GM20000 (cell line): ENCODE measurements around the gene ATP5F1D.
"Not testable (repeated sequence)": the region's sequence is repeated elsewhere in the genome, so short reads cannot be mapped to it uniquely, and the experiment has no call there.

ENCODE experiments used
- DNase-seq: peaks from one replicate; pipeline ENCODE4 v3.0.0; 2012; ENCODE audit warnings: low spot score
- CTCF ChIP-seq: IDR thresholded peaks from 2 replicates; pipeline ENCODE4 v1.5.1; 2012; ENCODE audit warnings: mild to moderate bottlenecking, control low read depth; ENCODE audit errors: extremely low read depth, missing control alignments

The ATP5F1D gene

GRCh38 chr19:1241417-1242095 is at the start of gene ATP5F1D:
TSS of gene ATP5F1D (plus strand) at chr19:1241751. CDS start at chr19:1241851, 100 bp downstream.
- TF ChIP-seq CTCF, result no peak
- peak; percentile 98 for DNase-seq

GRCh38 chr19:1199531-1199930 is 42.0 kb upstream of the ATP5F1D start:
- DNase-seq, result no peak
- TF ChIP-seq CTCF, result no peak

GRCh38 chr19:1200614-1201013 is 40.9 kb upstream of the ATP5F1D start:
- DNase-seq, result not testable (repeated sequence)

- DNase-seq, result peak; percentile 100
- TF ChIP-seq CTCF, result no peak
These were observed 36.1 kb upstream of the ATP5F1D start, which contains the start of gene STK11 for GRCh38 chr19:1205114-1206099. TSS of gene STK11 (plus strand) at chr19:1205778. CDS start at chr19:1206914, 1,136 bp downstream.

DNA sequence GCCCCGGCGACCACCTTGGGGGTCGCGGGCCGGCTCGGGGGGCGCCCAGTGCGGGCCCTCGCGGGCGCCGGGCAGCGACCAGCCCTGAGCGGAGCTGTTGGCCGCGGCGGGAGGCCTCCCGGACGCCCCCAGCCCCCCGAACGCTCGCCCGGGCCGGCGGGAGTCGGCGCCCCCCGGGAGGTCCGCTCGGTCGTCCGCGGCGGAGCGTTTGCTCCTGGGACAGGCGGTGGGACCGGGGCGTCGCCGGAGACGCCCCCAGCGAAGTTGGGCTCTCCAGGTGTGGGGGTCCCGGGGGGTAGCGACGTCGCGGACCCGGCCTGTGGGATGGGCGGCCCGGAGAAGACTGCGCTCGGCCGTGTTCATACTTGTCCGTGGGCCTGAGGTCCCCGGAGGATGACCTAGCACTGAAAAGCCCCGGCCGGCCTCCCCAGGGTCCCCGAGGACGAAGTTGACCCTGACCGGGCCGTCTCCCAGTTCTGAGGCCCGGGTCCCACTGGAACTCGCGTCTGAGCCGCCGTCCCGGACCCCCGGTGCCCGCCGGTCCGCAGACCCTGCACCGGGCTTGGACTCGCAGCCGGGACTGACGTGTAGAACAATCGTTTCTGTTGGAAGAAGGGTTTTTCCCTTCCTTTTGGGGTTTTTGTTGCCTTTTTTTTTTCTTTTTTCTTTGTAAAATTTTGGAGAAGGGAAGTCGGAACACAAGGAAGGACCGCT is 35.2 kb upstream of the ATP5F1D start:
- TF ChIP-seq CTCF, result no peak
- DNase-seq, result no peak

DNA sequence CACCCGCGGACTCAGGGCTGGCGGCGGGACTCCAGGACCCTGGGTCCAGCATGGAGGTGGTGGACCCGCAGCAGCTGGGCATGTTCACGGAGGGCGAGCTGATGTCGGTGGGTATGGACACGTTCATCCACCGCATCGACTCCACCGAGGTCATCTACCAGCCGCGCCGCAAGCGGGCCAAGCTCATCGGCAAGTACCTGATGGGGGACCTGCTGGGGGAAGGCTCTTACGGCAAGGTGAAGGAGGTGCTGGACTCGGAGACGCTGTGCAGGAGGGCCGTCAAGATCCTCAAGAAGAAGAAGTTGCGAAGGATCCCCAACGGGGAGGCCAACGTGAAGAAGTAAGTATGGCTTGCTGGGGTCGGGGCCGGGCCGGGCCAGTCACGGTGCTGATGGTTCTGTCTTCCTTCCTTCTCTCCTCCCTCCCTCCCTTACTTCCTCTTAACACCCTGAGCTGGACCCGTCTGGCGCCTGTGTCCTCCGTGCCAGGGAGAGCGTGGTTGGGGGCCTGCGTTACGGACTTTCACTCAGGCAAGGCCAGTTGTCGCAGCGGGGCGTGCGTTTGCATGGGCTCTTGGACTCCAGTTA is 34.6 kb upstream of the ATP5F1D start:
- no peak for DNase-seq
- TF ChIP-seq CTCF, result no peak

GRCh38 chr19:1208830-1209229 is 32.7 kb upstream of the ATP5F1D start:
- not testable (repeated sequence) for DNase-seq

- DNase-seq, result no peak
- TF ChIP-seq CTCF, result no peak
These were observed 31.4 kb upstream of the ATP5F1D start for GRCh38 chr19:1210227-1210538.
